Central memory CD4-positive, alpha-beta T cell (primary cell): ENCODE results near the gene NADSYN1.
"Not testable (repeated sequence)": the region's sequence is repeated elsewhere in the genome, so short reads cannot be mapped to it uniquely, and the experiment has no call there.

Experiments used
- DNase-seq: peaks from one replicate; pipeline ENCODE4 v3.0.0; 2022
- total RNA-seq, 3 experiments: gene quantifications; one replicate each; lab custom pipeline; 2026; lab: John Stamatoyannopoulos, UW

Gene NADSYN1
- total RNA-seq = 55.4 to 168 (median 138) reads per million in 3 experiments

GRCh38 chr11:71453037-71453917 is at the start of gene NADSYN1:
Gene NADSYN1 (plus strand): TSS chr11:71453203. CDS start chr11:71453297, 94 bp downstream.
- DNase-seq = peak; percentile 85

GRCh38 chr11:71404209-71404608 is 48.8 kb upstream of the NADSYN1 start:
- no peak for DNase-seq

GRCh38 chr11:71406681-71407080 is 46.3 kb upstream of the NADSYN1 start:
- DNase-seq = no peak

- DNase-seq = no peak
Observed at GRCh38 chr11:71407356-71407755, 45.6 kb upstream of the NADSYN1 start.

- DNase-seq = no peak
Observed at GRCh38 chr11:71408826-71409225, 44.2 kb upstream of the NADSYN1 start.

GRCh38 chr11:71410363-71410966 is 42.5 kb upstream of the NADSYN1 start:
- DNase-seq = no peak

- DNase-seq = no peak
Observed at GRCh38 chr11:71414645-71415044, 38.4 kb upstream of the NADSYN1 start.

- DNase-seq = no peak
Observed at GRCh38 chr11:71418643-71419042, 34.4 kb upstream of the NADSYN1 start.

GRCh38 chr11:71420455-71421241 is 32.4 kb upstream of the NADSYN1 start:
- DNase-seq = no peak

GRCh38 chr11:71421392-71421950 is 31.5 kb upstream of the NADSYN1 start:
- DNase-seq = no peak

- DNase-seq = not testable (repeated sequence)
Observed at GRCh38 chr11:71422318-71422717, 30.7 kb upstream of the NADSYN1 start.

- DNase-seq = no peak
Observed at GRCh38 chr11:71423181-71423790, 29.7 kb upstream of the NADSYN1 start.

GRCh38 chr11:71425409-71425808 is 27.6 kb upstream of the NADSYN1 start:
- no peak for DNase-seq

- no peak for DNase-seq
Observed at GRCh38 chr11:71425860-71426259, 27.1 kb upstream of the NADSYN1 start.

GRCh38 chr11:71426413-71426812 is 26.6 kb upstream of the NADSYN1 start:
- DNase-seq = no peak

- no peak for DNase-seq
Observed at GRCh38 chr11:71428861-71429435, 24.1 kb upstream of the NADSYN1 start.

- DNase-seq = no peak
Observed at GRCh38 chr11:71429701-71430100, 23.3 kb upstream of the NADSYN1 start.

- DNase-seq = no peak
Observed at GRCh38 chr11:71430166-71430565, 22.8 kb upstream of the NADSYN1 start.

- DNase-seq = no peak
Observed at GRCh38 chr11:71431271-71431670, 21.7 kb upstream of the NADSYN1 start.

GRCh38 chr11:71432761-71433647 is 20.0 kb upstream of the NADSYN1 start:
- no peak for DNase-seq
